Measurements from ENCODE around the gene IQGAP3.

IQGAP3 gene

DNA sequence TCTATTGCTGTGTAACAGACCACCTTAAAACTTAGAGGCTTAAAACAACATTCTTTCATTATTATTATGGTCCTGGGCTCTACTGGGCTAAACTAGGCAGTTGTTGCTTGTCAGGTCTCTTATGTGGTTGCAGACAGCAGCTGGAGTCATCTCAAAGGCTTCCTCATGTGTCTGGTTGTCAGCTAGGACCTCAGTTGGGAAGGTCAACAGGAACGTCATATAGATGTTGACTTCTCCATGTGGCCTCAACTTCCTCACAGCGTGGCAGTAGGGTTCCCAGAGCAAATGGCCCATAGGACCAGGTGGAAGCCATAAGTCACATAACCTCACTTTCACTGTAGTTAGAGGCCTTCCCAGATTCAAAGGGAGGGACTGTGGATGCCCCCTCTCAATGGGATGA lies 56.4 kb downstream of the IQGAP3 start:
- DNase-seq: no peak

DNA sequence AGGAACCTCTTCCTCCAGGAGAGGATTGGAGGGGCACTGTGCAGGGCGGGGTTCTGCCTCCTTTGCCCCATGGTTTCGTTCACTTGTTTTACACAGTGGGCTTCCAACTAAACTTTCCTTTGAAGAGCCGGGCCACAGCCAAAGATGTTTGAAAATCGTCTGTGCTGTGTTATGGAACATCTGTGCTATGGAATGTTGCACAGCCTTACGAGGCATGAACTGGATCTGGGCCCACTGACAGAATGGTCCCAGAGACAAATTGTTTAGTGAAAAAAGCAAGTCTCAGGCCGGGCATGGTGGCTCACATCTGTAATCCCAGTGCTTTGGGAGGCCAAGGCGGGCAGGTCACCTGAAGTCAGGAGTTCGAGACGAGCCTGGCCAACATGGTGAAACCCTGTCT lies 59.2 kb downstream of the IQGAP3 start:
- DNase-seq: no peak

DNA sequence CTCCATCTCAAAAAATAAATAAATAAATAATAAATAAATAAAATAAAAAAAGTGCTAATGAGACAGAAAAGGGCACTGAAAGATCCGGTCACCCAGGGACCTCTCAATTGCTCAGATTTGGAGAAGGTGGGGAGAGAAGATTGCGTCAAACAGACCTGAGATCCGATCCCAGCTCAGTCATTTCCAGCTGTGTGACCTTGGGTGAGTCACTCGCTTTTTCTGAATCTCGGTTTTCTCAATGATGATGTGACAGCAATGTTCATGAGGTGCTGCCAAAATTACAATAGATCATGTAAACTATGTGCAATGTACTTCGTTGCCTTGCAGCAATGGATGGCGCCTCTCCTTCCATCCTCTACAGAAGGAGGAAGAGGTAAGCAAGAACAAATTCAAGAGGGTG lies 60.7 kb downstream of the IQGAP3 start:
- DNase-seq: no peak

DNA sequence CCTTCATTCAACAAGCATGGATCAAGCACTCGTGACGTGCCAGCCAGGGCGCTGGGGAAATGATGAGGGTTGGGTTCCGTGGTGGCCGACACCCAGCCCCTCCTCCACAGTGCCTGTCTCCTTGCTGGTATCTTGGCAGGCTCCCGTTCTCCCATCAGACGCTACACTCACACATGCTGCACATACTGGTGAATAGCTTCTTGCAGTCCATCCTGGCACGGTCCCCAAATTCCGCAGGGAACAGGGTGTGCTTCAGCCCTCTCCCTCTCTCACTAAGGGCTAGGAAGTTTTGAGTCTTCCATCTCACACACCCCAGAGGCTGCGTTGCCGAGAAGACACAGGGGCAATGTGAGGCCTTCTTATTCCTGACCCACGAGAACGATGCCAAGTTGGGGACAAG lies 61.7 kb downstream of the IQGAP3 start:
- DNase-seq: peak in 54 of 58 donors; percentile 23 to 94 (median 70)

DNA sequence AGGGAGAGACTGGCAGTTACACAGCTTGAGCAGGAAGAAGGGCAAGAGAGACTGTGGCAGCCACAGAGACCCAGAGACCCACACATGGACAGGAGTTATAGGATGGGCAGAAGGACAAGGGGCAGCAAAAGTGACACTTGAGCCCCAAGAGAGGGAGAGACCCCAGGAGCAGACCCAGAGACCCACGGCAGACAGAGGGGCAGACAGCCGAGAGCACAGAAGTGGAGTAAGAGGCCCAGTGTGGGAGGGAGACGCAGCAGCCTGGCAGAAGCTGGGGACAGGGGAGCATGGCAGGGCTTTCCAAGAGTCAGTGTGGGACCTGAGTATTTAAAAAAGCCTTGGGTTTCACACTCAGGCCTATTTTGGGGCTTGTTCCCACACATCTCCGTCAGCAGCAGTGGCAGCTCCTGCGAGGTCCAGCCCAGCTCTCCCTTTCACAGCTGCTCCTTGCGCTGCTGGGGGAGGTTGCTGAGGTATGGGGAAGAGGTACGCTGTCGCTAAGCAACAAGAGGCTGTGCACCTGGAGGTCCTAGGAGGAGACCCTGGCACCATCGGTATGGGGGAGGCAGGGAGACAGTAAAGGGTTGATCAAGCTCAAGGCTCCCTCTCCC lies 62.8 kb downstream of the IQGAP3 start:
- DNase-seq: peak in 14 of 58 donors; percentile 25 to 75 (median 38)

DNA sequence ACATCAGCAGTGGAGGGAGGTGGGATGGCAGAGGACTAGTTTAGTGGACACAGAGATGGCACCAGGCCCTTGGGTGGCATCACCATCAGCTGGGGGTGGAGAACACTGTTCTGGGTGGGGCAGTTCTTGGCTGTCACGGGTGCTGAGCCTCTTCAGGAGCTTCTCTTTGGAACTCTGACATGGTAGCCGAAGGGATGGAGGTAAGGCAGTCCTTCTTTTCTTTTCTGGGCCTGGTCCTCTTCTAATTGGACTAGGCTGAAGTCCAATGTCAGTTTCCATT lies 63.5 kb downstream of the IQGAP3 start:
- no peak for DNase-seq

DNA sequence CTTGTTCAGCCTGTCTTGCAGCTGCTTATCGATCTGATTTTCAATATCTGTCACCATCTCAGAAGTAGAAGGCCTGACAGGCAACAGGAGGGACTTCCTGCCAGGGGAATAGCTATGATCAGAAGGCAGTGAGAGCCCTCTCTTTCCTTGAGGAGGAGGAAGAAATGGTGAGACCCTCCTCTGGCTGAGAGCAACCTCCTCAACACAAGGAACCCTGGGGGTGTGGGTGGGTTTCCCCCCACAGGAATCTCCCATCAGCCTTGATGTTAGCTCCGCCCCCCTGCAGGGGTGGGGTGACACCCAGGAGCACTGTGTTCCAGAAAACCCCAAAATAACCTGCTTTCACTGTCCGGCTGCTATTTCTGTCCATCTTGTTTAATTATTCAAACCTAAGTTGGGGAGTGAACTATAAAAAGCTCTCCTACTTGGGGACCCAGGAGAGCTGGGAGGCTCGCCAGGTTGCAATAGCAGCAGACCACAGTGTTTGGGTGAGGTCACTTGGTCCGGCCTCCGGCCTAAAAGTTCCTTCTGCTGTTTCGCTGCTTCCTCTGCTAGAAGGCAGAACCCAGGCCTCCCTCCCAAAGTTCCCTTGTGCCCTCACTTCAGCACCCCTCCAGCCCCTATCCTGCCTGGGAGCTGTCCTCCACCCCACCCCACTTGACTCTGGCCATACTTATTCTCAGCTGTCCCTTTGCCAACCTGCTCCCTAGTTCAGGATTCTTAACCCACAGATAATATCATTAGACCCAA lies 64.0 kb downstream of the IQGAP3 start:
- DNase-seq: peak in 26 of 58 donors; percentile 12 to 70 (median 30)

DNA sequence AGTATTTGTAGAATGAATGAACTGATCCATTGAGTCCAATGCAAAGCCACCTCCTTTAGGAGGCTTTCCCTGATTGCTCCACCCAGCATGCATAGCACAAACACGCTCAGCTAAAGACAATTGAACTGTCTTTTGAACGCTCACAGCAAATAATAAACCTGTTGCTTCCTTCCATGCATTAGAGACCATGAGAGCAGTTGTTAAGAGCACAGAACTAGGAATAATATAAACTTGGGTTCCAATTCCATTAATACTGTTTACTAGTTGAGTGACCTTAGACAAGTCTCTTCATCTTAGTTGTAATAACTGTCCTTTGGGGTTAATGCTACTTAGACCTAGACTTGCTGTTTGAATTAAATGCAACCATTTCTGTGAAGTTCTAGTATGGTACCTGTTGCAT lies 65.9 kb downstream of the IQGAP3 start:
- no peak for DNase-seq

DNA sequence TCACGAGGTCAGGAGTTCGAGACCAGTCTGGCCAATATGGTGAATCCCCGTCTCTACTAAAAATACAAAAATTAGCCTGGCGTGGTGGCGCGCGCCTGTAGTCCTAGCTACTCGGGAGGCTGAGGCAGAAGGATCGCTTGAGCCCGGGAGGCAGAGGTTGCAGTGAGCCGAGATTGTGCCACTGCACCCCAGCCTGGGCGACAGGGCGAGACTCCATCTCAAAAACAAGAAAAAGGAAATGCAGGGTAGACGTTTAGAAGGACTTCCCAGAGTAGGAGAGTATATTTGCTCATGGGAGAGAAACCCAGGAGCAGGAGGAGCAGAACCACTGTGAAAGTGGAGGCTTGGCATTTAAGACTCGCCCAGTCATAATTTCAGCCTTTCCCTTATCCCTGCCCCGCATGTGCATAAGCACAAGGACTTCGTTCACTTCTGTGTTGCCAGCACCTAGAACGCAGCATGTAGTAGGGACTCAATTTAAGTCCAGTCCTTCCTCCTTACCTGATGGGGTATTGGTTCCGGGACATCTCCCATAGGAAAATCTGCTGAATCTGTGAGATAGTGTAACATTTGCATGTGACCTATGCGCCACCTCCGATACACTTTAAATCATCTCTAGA lies 66.6 kb downstream of the IQGAP3 start:
- no peak for DNase-seq

DNA sequence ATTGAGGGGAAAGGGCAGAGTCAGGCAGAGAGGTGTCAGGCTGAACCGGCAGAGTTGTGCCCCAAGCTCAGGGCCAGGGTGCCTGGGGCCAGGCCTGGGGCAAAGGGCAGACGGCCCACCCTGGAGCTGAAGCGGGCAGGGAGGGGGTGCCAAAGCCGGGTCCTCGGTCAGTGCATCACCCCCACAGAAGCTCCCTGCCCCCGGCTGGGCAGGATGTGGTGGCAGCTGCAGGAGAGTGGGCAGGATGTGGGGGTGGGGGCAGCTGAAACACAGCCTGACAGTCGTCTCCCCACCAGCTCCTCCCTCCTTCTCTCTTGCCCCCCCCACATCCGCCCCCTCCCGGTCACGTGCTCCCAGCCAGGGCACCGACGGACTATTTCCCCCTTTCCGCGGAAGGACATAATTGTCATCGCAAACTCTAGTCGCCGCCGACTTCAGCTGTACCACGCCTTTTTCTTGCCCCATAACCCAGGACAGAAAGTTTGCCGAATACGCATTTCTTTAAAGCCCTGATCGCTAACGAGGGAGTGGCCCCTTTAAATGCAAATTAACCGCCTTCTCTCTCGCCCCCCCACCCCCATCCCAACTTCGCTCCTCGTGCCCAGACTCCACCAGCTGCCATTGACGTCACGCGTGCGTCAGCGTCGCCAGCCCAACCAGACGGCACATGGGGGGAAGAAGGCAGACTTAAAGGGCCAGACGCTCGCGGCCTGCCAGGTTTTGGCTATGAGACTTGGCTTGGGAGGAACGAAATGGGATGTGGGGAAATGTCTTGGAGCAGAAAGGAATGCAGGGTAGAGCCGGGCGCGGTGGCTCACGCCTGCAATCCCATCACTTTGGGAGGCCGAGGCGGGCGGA lies 67.3 kb downstream of the IQGAP3 start:
- peak; percentile 79 to 98 (median 96) for DNase-seq

DNA sequence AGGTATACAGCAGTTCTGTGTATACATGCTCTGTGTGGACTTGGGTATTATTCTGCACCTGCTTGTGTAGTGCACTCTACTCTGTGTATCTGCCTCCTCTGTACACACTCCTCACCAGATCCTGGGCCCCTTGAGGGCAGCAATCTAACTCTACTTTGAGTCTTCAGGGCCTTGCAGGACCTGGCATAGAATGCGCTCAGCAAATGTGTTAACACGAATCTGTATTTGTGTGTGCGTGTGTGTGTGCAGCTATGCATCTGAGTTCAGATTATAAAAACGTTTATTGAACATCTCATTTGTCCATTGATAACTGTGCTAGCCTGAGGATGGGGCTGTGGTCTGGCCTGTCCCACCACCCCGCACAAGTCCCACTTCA lies 67.9 kb downstream of the IQGAP3 start:
- no peak for DNase-seq

DNA sequence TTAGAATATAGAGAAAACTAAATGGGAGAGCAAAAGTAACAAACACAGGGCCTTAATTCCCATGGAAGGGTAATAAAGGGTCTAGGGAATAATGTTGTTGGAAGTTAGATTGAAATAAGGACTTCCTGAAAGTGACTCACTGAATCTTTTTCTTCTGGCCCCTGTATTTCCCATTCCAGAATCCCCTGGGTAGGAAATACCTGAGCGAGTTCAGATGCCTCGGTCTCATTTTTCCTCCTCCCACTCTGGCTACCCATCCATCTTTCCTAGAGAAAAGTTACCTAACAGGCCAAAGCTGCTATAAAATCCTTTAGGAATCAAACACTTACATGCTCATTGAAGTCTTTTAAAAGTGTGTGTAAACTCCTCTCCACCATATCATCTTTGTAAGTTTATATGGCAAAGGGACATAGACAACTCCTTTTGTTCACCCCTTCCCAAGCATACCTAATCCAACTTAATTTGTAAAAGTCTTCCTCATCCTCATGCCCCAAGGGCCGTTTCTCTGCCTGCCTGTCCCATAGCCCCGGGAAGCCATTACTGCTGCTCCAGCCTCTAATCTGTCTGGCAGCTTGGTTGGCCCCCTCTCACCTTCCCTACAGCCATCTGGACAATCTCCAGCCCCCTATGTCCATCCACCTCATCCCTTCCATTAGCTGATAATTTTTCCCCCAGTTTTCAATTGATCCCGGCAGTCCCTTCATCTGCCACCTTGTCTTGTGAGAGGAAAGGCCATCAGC lies 68.5 kb downstream of the IQGAP3 start:
- DNase-seq: no peak

DNA sequence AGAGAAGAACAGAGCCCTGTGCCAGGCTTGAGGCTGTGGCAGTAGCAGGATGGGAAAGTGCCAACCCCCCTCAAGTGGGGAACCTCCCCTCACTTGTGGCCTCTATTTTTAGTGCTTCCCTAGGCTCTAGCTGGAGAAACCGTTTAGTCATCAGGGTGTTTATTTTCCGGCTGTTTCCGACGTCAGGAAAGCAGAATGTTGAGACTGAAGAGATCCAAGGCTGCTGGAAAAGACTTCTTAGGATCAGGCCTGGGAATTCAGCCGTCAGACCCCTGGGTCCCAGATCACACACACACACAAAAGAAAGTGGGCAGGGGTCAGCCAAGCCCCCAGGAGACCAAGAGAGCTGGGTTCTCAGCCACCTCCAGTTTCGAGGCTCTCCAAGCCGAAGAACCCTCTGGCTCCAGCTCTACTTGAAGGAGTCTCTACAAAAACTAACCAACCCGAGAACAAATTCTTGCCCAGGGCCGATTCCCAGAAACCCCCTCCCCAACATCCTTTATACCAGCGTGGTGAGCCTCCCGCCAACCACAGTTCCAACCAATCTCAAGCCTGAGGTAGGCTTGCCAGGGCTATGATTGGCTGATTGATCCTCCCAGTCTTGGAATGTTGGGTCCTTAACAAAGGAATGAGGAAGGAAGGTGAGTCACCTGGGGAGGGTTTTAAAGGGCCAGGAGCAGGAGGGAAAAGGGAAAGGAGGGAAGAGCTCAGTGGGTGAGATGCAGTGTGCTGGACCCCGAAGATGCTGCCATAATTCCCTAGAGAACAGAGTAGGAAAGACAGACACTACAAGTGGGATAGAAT lies 69.3 kb downstream of the IQGAP3 start:
- DNase-seq: peak in 49 of 58 donors; percentile 25 to 82 (median 62)

DNA sequence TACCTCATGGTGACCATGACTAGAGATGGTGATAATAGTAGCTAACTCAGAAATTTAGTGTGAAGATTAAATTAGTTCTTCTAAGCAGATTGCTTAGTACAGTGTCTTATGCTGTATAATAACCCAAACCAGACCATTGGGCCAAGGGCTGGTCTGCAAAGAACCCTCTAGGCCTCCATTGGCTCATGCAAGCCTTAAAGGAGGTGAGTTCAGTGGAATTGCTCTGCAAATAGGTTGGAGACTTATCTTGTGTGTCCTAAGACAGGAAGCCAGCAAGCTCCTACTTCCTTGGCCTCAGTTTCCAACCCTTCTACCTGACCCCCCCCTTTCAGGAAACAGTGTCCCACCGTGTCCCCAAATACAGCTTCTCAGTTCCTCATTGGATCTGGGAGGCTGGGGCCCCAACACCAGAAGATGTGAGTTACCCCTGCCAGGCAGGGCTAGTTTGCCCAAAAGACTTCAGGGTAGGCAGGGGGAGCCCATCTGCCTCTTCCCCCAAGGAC lies 69.9 kb downstream of the IQGAP3 start:
- no peak for DNase-seq

DNA sequence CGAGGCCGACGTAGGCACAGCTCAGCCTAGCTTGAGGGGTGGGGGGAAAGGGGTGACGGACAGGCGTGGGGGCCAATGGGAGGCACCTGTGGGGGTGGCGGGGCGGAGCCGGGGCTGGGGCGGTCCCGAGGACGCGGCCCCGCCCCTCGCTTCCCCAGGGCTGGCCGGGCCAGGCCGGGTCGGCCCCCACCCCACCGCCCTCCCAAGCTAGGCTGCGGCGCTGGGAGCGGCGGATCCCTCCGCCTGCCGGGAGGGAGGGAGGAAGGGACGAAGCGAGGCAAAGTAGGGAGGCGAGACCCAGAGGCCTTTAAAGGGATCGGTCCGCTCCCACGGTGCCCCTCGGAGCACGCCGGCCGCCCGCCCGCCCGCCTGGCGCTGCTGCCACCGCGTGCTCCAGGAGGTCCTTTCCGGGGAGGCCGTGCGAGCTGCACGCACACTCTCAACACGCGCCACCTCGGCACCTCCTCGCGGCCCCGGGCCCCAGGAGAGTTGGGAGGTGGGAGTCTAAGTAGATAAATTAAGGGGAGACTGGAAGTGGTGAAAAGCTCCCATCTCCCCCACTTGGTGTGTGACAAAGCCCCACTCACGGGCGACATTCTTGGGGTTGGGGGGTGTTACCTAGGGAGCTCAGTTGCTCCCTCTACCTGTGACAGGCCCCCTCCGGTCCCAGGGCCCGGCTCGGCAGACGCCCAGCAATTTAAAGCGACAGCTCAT lies 71.4 kb downstream of the IQGAP3 start:
- DNase-seq: peak in 57 of 58 donors; percentile 80 to 97 (median 94)

DNA sequence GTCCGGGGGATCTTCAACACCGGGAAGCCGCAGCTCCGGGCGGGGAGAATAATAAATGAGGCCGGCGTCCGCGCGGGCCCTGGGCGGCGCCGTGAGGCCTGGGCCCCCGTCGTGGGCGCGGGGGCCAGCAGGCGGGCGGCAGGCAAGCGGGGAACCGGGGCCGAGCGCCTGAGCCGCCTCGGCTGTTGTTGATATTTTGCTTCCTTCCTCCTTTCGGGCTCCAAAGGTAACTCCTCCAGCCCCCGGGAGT lies 71.9 kb downstream of the IQGAP3 start, which contains the start of gene MEF2D:
TSS of gene MEF2D (minus strand) at position 233 of the 250 bp plus-strand sequence. CDS start 17,483 bp downstream, outside the sequence.
- no peak for DNase-seq

DNA sequence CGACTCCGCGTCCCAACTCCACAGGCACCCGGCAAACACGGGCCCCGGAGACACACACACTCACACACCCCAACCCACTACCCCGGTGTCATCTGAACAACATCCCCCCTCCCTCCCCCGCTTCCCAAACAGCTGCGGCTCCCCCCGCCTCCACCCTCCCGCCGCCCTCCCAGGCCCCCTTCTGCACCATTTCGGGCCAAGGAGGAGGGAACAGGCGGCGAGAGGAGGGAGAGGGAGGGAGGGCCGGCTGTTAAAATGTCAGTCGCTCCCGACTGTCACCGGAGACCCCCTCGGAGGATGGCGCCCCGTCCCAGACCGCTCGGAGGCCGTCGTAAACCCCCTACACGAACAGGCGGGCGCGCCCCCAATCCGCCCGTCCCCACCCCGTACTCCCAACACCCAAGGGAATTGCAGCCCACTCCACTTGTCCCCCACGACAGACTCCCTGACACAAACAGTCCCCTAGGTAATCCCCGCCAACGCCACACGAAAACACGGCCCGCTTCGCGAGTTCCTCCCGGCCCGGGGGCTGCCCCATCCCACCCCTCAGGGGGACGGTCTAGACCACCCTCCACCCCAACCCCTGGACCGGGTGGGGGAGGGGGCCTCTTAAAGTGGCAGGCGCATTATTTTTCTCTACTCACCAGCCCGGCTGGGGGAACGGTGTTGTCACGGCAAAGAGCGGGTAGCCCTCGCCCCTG lies 72.4 kb downstream of the IQGAP3 start:
- peak in 44 of 58 donors; percentile 35 to 78 (median 62) for DNase-seq

DNA sequence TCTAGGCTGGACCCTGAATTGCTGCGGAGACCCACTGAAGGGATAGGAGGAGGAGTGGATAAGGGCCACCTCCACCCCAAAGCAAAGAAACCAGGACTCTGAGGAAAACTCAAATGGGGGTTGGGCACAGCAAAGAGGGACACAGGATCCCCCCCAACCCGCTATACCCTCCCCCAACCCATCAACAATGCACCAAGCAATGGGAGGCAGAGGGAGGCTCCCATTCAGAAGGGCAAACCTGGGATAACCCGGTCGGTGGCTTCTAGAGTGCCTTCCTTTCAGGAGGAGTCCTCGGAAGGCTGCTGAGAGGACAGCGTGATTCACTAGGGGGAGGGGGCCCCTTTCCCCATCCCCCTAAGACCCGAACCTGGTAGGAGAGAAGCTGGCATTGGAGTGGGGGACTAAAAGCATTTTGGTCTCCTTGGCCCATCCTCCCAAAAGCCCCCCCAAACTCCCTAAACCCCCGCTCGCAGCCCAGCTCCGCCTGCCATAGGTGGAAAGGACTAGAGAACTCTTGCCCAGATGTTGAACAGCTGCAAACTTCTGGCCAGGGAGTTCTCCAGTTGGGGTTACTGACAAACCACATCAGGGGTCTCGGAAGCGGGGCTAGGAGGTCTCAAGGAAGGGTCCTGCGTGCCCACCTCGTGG lies 73.0 kb downstream of the IQGAP3 start:
- peak in 1 of 58 donors; percentile 48 for DNase-seq

Data from anterior cingulate cortex (tissue), 58 donors.